Loucy (cell line): ENCODE results near the gene PID1.

ENCODE experiments used
- CTCF ChIP-seq: fragments of 200-600 bp; sonication (generic); conservative IDR thresholded peaks from 2 replicates; pipeline ENCODE4 v1.5.1; 2014; ENCODE audit warnings: mild to moderate bottlenecking, antibody characterized with exemption, low read length
- EZH2phosphoT487 ChIP-seq: fragments of 200-600 bp; IDR thresholded peaks from 2 replicates; pipeline ENCODE4 v1.6.1; 2018; ENCODE audit warnings: antibody characterized with exemption, mild to moderate bottlenecking, moderate library complexity, borderline replicate concordance

- TF ChIP-seq CTCF (no peak), EZH2phosphoT487 (no peak)
These were observed 64.5 kb downstream of the PID1 start for GRCh38 chr2:229206548-229206947.
